Measurements from ENCODE around the gene SLAMF8. TPM values are rescaled to one million over a fixed set of nuclear protein-coding genes. Genes with fewer than 3 reads are reported as not detected.

SLAMF8 gene
- total RNA-seq, 2 donors from 2014 or later: 3.6 TPM; not detected in 1

- intact Hi-C loops (cut with DNase I): no loop called here
- no peak for ATAC-seq
- H3K36me3 ChIP-seq (replicated peaks in 1 of 2; ENCODE audit: insufficient read depth in 1 of 2, low read depth in 2 of 2): no peaks in the 10 kb centered on the region
- no peak for TF ChIP-seq POLR2A (IDR thresholded peaks at IDR 0.05)
- no peak for TF ChIP-seq CTCF (IDR thresholded peaks at IDR 0.05)
- no peaks in the 10 kb centered on the region for H3K27me3 ChIP-seq
- no peak for DNase-seq
- no peaks in the 10 kb centered on the region for H3K9me3 ChIP-seq
- 91 to 93% methylated on average over 12 of the region's 12 CpGs for WGBS, 2 donors
- H3K4me1 ChIP-seq: peaks cover 32% of the 10 kb centered on the region
- H3K27ac ChIP-seq: peak overlapping the region in 1 of 4 donors; percentile 87
- no peak overlapping the region for H3K4me3 ChIP-seq
Measured at GRCh38 chr1:159781992-159782391, 44.7 kb upstream of the SLAMF8 start.

- no peaks in the 10 kb centered on the region for H3K27me3 ChIP-seq
- intact Hi-C loops (cut with DNase I): no loop called here
- no peaks in the 10 kb centered on the region for H3K36me3 ChIP-seq (replicated peaks in 1 of 2; ENCODE audit: insufficient read depth in 1 of 2, low read depth in 2 of 2)
- no peak for DNase-seq
- H3K9me3 ChIP-seq: no peaks in the 10 kb centered on the region
- TF ChIP-seq CTCF (IDR thresholded peaks at IDR 0.05) (no peak), POLR2A (IDR thresholded peaks at IDR 0.05) (no peak)
- peaks cover 32% of the 10 kb centered on the region for H3K4me1 ChIP-seq
- 75 to 87% methylated on average over 1 of the region's 1 CpG for WGBS, 2 donors
- no peak overlapping the region for H3K27ac ChIP-seq
- no peak overlapping the region for H3K4me3 ChIP-seq
- no peak for ATAC-seq
Measured at GRCh38 chr1:159783724-159784123, 42.9 kb upstream of the SLAMF8 start.

DNA sequence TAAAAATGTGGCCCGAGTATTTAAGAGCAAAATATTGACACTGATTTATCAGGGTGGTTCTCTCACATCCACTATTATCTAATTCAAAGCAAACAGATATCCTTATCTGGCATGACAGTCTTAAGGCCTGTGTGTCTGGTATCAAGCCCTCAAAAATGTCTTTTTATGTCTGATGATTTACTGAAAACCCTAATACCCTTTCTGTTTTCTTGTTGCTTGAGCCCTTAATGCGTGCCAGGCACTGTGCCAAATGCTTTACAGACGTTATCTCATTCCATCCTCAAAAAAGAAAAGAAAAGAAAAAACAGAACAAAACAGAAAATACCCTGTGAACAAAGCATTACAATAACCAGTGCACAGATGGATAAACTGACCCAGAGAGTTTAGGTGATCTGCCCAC is 40.2 kb upstream of the SLAMF8 start:
- DNase-seq (no peak), ATAC-seq (no peak)
- Histone ChIP-seq H3K36me3 (replicated peaks in 1 of 2; ENCODE audit: insufficient read depth in 1 of 2, low read depth in 2 of 2) (no peaks in the 10 kb centered on the region), H3K4me1 (peaks cover 14% of the 10 kb centered on the region), H3K9me3 (no peaks in the 10 kb centered on the region), H3K27me3 (no peaks in the 10 kb centered on the region), H3K27ac (no peak overlapping the region), H3K4me3 (no peak overlapping the region)
- intact Hi-C loops (cut with DNase I): no loop called here
- WGBS, 2 donors: 31 to 41% methylated on average over 3 of the region's 3 CpGs
- TF ChIP-seq POLR2A (IDR thresholded peaks at IDR 0.05) (no peak), CTCF (IDR thresholded peaks at IDR 0.05) (no peak)

GRCh38 chr1:159786966-159787365 is 39.7 kb upstream of the SLAMF8 start:
- DNase-seq (no peak), ATAC-seq (no peak)
- no peaks in the 10 kb centered on the region for H3K27me3 ChIP-seq
- H3K4me1 ChIP-seq: peaks cover 9% of the 10 kb centered on the region
- H3K27ac ChIP-seq: no peak overlapping the region
- H3K36me3 ChIP-seq (replicated peaks in 1 of 2; ENCODE audit: insufficient read depth in 1 of 2, low read depth in 2 of 2): no peaks in the 10 kb centered on the region
- WGBS, 2 donors: 70 to 78% methylated on average over 3 of the region's 3 CpGs
- no peak overlapping the region for H3K4me3 ChIP-seq
- H3K9me3 ChIP-seq: no peaks in the 10 kb centered on the region
- TF ChIP-seq POLR2A (IDR thresholded peaks at IDR 0.05): no peak
- no peak for TF ChIP-seq CTCF (IDR thresholded peaks at IDR 0.05)
- intact Hi-C loops (cut with DNase I): no loop called here

GRCh38 chr1:159790237-159790917 is 36.3 kb upstream of the SLAMF8 start:
- Histone ChIP-seq H3K4me3 (no peak overlapping the region), H3K36me3 (replicated peaks in 1 of 2; ENCODE audit: insufficient read depth in 1 of 2, low read depth in 2 of 2) (no peaks in the 10 kb centered on the region), H3K27me3 (no peaks in the 10 kb centered on the region), H3K27ac (no peak overlapping the region), H3K9me3 (no peaks in the 10 kb centered on the region), H3K4me1 (no peaks in the 10 kb centered on the region)
- 12 to 15% methylated on average over 2 of the region's 2 CpGs for WGBS, 2 donors
- ATAC-seq (peak; percentile 72), DNase-seq (peak in 3 of 4 donors; percentile 18 to 36 (median 33))
- TF ChIP-seq POLR2A (IDR thresholded peaks at IDR 0.05) (no peak), CTCF (IDR thresholded peaks at IDR 0.05) (peak; percentile 16 to 67 (median 60))
- intact Hi-C loops (cut with DNase I): no loop called here

Measured in body of pancreas (tissue), 4 donors.